Neural cell (in vitro differentiated cells): ENCODE measurements around the gene ZNF672.

ENCODE experiments used
- EZH2 ChIP-seq: fragments of 200-600, 300-800 bp; shearing (Covaris generic), sonication (generic); IDR thresholded peaks from 2 replicates; pipeline ENCODE4 v1.6.1; 2014; ENCODE audit warnings: antibody characterized with exemption, low read length, borderline replicate concordance, mild to moderate bottlenecking; ENCODE audit not compliant: insufficient read depth, poor library complexity, severe bottlenecking
- TAF1 ChIP-seq: IDR thresholded peaks from 2 replicates; pipeline ENCODE4 v1.6.1; 2012; ENCODE audit warnings: low read depth
- TF ChIP-seq, protein P1 (sequence below): fragments of 450-650 bp; IDR thresholded peaks from 2 replicates; pipeline ENCODE4 v1.5.1; 2014; ENCODE audit warnings: antibody characterized with exemption, mild to moderate bottlenecking, moderate library complexity; ENCODE audit not compliant: poor library complexity, severe bottlenecking

DNA sequence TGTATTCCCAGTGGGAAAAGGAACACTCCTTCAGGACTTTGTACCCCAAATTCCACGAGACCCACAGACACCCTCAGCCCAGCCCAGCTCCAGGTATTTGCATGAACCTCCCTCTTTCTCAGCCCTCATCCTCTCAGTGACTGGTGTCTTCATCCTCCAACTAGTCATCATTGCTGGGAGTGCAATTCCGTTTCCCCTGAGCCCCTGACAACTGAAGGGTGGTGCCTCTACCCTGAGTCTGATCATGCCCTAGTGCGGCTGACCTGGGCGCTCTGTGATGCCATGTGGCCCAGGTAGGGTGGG lies 24.6 kb downstream of the ZNF672 start:
- TF ChIP-seq, protein P1, sequence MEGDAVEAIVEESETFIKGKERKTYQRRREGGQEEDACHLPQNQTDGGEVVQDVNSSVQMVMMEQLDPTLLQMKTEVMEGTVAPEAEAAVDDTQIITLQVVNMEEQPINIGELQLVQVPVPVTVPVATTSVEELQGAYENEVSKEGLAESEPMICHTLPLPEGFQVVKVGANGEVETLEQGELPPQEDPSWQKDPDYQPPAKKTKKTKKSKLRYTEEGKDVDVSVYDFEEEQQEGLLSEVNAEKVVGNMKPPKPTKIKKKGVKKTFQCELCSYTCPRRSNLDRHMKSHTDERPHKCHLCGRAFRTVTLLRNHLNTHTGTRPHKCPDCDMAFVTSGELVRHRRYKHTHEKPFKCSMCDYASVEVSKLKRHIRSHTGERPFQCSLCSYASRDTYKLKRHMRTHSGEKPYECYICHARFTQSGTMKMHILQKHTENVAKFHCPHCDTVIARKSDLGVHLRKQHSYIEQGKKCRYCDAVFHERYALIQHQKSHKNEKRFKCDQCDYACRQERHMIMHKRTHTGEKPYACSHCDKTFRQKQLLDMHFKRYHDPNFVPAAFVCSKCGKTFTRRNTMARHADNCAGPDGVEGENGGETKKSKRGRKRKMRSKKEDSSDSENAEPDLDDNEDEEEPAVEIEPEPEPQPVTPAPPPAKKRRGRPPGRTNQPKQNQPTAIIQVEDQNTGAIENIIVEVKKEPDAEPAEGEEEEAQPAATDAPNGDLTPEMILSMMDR = no peak
- TF ChIP-seq EZH2 (no peak), TAF1 (no peak)
